ENCODE data around the gene TCF21. TPM values are rescaled to one million over a fixed set of nuclear protein-coding genes. Genes with fewer than 3 reads are reported as not detected.

The TCF21 gene
- total RNA-seq, 1 donor from 2014 or later, result not detected

Other genes with a start within 250 kb of the TCF21 start
- 29.7 and 31.2 TPM in 2 replicates for gene TBPL1, start 64.1 kb downstream of the TCF21 start, total RNA-seq
- gene SLC2A12, start 163.5 kb downstream of the TCF21 start, total RNA-seq, result not detected in 2 replicates